Stimulated activated CD8-positive, alpha-beta memory T cell treated with anti-CD3 and anti-CD28 coated beads, Interleukin-7, amount 100 ng/mL, for 4 hours (primary cell): Measurements from ENCODE around the gene PLA2G4F.
"Not testable (repeated sequence)": the region's sequence is repeated elsewhere in the genome, so short reads cannot be mapped to it uniquely, and the experiment has no call there.

Experiments
- DNase-seq, 2 donors: peaks; one replicate each; pipeline ENCODE4 v3.0.0-alpha.2; 2020; ENCODE audit warnings: low read depth in 2 of 2

PLA2G4F gene

GRCh38 chr15:42100021-42100800 is 56.2 kb downstream of the PLA2G4F start:
- DNase-seq: no peak

GRCh38 chr15:42097018-42097417 is 59.4 kb downstream of the PLA2G4F start:
- DNase-seq: no peak

DNA sequence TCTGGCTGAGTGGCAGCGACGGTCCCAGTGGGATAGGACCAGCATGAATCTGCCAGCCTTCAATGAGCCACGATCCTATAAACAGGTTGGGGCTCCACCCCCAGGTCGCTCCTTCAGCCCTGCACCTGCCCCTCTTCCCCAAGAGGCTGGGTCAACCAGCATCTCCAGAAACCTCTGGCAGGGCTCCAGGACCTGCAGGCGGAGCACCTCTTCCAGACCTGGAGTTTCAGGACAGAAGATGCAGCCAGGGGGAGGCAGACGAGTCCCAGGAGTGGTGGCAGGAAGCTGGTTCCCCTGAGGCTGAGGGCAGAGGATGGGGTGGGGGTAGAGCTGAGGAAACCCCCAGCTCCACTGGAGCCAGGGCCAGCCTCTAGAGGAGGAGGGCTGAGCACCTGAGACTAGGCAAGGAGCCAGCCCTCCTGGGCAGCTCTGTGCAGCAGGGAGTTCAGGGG is 61.9 kb downstream of the PLA2G4F start, which contains the start of gene PLA2G4D:
TSS of gene PLA2G4D (minus strand) at position 51 of the 452 bp plus-strand sequence. CDS start 103 bp downstream, outside the sequence.
- no peak for DNase-seq

DNA sequence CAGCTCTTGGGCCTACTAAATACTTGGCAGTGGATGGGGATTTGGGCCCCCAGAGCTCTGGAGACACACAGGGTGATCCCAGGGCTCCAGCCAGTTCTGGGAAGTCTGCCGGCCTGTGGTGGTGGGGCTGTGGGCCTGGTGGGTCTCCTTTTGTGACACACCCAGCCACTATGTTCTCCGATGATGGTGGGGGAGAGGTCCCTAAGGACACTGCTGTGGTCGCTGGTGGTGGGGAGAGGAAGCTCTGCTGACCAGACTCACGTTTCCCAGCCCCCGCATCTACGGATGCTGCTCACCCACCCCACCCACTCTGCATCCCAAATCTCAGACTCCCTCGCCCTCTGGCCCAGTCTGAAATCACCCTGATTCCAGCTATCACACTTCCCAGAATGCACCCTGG is 62.5 kb downstream of the PLA2G4F start:
- DNase-seq: no peak

DNA sequence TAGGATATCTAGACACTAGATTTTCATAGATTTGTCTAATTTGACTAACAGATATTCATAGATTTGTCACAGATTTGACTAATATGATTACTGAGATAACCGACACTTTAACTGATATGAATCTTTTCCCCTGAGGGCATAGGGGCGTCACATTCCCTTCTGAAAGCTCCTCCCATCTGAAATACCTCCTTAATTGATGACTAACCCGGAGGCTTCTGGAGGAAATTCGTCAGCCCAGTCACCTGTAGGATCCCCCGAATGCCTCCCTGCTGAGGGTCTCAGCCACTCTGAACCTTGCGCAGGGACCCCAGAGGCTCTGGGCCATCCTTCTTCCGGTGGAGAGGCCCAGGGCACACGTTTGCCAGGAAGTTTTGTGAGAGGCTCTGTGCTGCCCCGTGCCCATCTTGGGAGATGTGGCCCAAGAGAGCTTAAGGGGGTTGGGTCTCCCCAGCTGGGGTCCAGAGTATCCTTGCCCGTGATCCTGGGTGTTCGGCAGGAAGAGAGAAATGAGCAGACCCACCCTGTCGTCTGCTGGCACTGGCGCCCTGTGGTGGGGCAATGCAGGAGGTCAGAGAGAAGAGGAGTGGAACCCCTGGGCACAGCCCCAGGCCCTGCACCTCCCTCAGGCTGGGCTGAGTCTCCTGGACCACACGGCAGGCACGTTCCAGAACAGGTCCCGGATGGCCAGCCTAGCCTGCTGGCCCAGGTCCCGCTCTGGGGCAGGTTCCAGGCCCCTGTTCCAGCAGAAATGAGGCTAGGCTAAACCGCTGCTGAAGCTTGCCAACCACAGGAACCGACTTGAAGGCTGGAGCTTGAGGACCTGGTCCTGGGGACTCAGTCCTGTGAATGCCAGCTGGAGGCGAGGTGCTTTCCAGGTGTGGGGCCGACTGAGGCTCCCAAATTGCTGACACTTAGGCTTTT is 63.8 kb downstream of the PLA2G4F start:
- DNase-seq: no peak

GRCh38 chr15:42091753-42092397 is 64.6 kb downstream of the PLA2G4F start:
- DNase-seq: not testable (repeated sequence)

DNA sequence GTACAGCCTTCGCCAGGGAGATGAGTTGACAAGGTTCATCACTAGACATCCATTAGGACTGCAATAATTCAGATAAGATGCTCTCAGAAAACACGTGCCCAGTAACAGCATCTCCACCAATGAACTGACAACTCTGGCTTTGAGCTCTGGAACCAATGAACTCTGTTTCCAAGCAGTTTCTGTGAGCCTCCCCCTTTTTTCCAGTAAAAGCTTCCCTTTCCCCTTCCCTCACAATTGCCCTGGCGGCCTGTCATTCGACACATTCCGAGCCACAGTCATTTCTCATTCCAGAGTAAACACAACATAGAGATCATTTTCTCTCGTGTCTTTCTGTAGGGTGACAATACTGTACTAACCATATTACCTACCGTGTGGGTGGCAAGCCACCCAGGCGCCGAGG is 65.7 kb downstream of the PLA2G4F start:
- DNase-seq: no peak

- DNase-seq: no peak
Observed at GRCh38 chr15:42090370-42090769, 66.1 kb downstream of the PLA2G4F start.

GRCh38 chr15:42089942-42090341 is 66.5 kb downstream of the PLA2G4F start:
- no peak for DNase-seq
